ENCODE data around the gene MINDY1.
A peak's percentile ranks its signal among the peaks of the same experiment; 100 is the strongest.

MINDY1 gene

DNA sequence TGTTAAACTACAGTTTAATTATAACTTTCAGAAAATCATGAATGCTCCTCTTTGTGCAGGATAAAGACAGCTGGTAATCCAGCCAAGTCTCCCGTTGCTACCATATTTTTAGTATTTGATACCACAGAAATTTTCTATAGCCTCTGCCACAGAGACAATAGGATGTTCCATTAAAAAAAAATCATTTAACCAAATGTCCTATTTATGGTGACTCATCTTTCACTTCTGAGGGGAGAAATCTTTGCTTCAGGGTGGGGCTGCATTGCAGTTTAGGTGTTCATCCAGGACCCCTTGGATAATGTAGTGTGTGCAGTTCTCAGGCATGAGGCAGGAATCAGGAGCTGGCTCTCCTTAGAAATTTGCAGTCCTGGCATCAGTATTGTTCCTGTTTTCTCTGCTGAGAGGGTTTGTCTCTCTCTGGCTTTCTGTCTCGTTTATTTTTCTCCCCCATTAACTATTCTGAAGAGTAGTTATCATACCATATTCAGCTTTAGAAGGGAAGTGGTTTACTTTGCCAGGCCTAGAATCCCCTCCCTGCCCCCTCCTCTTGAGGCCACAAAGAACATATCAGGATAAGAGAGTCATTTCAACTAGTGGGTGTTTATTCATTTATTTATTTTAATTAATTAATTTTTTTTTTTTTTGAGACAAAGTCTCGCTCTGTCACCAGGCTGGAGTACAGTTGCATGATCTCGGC is 4.6 kb upstream of the MINDY1 start:
- DNase-seq: no peak

DNA sequence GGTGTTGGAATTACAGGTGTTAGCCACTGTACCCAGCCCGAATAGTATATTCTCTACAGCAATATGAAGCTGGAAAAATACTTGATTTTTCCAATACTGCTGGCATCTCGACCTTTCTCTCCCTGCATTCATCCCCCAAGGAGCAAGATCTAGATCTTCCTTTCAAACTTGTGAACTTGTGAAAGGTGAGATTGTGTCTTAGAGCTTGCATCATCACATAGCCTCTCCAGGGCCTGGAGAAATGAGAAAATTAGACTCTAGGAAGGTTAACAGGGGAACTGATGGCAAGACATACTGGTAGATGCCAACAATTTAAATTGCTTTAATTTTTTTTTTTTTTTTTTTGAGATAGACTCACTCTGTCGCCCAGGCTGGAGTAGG is 3.6 kb upstream of the MINDY1 start:
- DNase-seq: no peak

DNA sequence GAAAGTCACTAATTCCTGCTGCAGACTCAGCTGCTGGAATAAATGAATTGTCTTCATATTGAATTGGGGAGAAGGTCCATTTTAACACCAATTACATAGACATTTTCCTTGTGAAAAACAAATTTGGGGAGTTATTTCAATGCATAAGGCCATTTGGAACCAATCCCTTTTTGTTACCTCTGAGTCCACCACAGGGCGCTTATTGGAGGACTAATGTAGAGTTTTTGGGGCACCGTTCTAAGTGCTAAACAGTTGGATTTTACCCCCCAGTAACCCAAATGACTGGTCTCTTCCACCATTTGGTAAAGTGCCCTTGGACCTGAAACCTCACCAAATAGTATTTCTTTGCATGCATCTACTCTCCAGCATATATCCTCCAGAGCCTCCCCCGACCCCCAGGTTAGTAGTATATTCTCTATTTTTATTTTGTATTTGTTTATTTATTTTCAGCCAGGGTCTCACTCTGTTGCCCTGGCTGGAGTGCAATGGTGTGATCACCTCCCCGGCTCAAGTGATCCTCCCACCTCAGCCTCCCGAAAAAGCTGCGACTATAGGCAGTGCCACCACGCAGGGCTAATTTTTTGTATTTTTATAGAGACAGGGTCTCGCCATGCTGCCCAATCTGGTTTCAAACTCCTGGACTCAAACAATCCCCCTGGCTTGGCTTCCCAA is 3.1 kb upstream of the MINDY1 start:
- DNase-seq: no peak

DNA sequence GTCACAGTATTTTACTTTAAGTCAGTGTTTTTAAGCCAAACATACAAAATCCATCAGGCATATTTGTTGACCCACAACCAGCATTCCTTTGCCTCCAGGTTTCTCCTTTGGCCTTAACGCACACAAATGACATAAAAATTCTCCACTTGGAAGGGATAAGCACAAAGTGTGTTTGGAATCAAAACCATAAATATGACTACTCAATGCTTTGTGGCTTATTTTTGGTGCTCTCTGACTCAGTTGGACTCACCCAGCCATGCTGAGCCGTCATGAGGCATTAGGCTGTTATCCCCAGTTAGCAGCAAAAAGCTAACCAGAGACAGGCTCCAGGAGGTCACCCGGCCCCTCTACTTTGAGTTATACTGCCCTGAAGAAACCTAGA is 2.5 kb upstream of the MINDY1 start:
- DNase-seq: peak; percentile 24

DNA sequence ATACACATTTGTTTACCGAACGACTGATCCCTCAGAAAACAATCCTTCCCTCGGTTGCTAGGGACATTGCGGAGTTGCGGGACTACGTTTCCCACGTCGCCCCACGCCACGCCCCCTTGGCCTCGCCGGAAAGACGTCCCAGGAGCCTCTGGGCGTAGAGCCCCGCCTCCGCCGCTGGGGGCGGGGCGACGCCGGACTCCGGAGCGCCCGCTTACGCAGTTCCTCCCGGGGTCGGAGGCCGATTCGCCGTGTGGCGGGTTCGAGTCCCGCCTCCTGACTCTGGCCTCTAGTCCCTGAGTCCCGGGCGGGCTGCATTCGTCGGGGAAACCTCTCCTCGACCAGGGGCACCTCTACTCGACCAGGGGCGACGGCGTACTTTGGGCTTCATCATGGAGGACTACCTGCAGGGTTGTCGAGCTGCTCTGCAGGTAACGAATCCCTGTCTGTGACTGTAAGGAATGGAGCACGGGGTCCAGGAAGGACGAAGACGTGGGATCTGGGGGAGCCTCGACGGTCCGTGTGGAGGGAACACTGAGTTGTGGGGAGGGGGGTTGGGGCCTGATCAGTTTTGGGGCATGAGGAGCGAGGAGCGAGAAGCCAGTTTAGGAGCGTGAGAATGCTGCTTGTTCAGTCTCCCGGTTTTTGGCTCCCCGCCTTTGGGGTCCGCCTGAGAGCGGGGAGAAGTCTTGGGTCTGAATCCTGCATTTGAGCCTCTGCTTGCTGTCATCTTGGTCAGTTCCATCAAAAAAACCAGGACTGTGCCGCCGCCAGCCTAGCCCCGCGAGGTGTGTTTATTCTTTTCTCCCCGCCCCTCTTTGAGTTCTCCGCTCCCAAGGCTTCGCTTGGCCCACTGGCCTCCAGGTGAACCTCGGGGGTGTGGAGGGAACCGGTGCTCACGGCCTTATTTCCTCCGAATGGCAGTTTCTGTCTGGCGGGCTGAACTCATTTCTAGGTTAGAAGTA is 1.8 kb upstream of the MINDY1 start, which contains the start of gene PRUNE1:
PRUNE1 (plus strand) TSS at position 206 of the 962 bp plus-strand sequence; CDS start at position 390, 184 bp downstream.
- DNase-seq: peak; percentile 95

DNA sequence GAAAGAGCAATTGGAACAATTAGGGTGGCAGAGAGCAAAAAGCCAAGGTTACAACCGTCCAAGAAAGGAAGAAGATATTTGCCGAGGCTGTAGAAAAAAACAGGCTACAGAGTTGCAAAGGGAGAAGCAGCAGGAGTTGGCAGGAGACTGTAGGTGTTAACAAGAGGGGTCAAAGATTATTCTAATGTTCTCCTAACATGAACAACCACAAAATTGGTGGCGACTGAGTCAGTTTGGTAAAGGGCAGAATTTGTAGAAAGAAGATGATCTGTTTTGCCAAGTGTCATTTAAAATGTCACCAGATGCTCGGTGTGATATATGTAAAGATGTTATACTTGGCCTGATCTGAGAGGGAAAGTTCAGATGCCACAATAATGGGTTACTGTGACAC is 1.1 kb upstream of the MINDY1 start:
- no peak for DNase-seq

DNA sequence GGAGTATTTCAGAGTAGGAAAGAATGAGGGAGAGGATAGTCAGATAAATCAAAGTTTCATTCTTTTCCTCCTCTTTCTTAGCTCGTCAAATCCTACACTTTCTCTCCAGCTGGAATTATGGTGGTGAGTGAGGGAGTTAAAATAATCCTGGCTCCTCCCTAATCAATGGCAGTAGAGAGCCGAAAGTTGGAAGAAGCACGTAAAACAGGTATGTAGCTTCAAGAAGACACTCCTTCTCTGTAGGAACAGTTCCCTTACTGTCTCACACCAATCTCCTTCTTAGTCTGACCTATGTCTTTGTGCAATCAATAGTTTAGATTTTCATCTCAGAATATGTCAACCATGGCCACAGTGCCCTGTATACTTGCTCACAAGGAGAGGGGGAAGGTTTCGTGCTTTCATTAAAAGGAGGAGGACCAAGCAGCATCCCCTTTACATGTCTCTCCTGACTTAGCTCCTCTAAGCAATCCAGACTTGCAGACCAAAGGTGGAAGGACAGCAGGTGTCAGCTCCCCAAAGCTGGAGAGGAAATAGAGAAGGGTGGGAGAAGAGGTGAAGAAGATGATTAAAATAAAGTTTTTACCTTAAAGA is 878 bp downstream of the MINDY1 start:
- DNase-seq: no peak

DNA sequence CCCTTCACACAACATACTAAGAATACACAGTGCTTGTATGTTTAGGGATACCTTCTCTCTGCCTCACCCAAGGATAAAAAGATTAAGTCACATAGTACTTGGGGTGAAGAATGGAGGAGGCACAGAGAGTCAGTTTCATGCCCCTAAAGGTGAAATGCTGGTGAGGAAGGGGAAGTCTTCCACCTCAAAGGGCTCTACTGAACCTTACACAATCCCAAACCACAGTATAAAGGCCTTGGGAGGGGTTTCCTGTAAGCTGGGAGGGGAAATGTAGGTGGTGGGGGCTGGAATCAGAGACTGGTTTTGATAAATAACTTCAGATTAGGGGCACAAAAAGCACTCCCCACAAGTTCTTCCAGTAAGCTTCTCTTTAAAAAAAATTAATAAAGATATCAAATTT is 3.5 kb downstream of the MINDY1 start:
- no peak for DNase-seq

DNA sequence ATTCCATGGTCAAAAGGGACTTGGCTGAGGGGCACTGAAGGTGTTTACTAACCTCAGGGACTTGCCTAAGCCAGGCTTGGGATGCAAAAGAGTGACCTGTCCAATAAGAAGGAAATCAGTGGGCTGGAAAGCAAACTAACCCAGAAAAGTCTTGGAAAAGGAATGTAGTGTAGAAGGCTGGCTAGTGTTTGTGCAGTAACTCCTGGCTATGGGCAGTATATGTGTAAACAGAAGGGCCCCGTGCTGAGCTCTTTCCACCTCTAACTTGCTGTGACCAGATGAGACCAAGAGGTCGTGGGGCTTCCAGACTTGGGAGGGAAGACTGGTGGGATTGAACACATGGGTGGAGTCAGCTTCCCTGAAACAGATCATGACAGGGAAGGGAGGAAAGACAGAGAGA is 4.1 kb downstream of the MINDY1 start:
- DNase-seq: no peak

DNA sequence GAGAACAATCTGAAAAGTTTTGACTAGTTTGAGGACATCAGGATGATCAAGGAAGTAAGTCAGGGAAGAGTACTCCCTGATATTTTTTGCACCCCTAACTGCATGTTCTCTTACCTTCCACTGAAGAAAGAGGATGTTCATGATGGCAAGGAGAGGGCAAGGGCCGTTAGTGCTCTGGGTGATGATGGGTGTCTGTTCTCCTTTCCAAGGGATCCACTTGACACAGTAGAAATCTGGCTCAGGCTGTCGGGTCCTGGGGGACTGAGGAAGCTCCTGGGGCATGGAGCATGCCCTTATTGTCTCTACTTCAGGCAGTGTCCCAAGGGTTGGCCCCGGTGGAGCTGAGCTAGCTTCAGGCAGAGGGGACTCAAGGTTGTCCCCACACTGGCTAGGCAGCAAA is 4.7 kb downstream of the MINDY1 start:
- DNase-seq: no peak

DNA sequence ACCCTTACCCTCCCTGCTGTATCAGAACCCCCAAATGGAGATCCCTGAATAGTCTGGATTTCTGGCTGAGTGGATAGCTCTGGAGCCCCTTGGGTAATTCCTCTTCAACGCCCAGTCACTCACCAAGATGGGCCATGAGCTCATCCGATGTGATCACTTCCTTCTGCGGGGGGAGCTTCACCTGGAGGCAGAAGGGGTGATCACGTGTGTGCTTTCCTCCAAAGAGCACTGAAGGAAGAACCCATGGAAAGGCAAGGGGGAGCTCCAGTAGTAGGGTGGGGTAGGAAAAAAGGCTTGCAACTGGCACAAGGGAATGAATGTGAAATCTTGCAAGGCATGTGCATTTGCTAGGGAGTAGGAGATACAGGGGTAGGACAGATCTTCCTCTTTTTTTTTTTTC is 5.1 kb downstream of the MINDY1 start:
- DNase-seq: no peak

DNA sequence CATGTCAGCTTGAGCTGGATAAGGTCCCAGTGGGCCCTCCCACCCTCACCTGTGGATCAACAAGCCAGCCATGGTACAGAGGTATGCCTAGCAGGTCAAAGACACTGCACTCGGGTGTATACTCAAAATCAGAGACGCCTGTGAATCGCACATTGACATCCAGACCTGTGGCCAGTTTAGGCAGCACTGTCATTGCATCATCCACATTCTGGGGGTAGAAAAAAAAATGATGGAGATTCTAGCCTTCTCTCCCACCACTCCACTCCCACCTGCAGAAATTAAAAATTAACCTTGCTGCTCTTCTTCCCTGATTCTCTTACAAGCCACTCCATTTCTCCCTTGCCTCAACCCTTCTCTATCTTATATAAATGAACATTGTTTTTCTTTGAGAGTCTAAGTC is 6.3 kb downstream of the MINDY1 start:
- DNase-seq: no peak

DNA sequence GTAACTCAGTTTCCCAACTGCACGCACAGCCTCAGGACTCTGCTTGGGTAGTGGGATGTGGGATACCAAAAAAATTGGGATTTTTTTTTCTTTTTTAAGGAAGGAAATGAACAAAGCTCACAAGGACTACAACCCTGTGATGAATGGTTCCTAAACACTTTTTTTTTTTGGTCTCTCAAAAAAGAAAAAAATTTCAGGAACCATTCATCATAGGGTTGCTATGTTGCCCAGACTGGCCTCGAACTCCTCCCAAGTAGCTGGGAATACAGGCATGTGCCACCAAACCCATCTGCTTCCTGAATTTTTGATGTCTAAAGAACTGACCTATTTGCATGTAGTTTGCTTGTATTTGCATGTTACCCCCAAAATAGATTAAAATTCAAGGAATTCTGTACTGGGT is 6.8 kb downstream of the MINDY1 start:
- DNase-seq: no peak

DNA sequence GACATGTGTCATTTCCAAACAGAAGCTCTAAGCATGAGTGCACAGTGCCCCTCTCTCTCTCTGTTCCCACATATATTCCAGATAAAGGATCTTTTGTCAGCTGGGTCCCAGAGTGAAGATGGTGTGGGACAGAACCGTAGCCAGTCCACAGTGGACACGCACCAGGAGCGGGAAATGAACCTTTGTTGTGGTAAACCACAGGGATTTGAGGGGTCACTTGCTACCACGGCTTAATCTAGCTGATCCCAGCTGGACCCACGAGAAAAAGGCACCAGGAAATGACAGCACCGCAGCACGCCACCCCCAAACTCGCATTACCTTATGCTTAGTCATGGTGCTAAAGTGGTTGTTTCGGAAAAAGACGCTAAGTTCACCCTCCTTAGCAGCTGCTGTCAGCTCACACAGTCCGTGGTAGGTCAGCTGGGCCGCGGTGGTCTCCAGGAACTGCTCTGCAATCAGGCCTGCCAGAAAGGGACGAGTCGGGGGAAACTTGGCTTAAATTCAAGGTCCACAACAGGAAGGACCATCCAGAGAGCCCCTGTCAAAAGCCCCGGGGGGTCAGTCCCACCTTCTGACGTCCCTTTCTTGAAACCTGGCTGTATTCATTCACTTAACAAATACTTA is 7.5 kb downstream of the MINDY1 start:
- peak; percentile 35 for DNase-seq

DNA sequence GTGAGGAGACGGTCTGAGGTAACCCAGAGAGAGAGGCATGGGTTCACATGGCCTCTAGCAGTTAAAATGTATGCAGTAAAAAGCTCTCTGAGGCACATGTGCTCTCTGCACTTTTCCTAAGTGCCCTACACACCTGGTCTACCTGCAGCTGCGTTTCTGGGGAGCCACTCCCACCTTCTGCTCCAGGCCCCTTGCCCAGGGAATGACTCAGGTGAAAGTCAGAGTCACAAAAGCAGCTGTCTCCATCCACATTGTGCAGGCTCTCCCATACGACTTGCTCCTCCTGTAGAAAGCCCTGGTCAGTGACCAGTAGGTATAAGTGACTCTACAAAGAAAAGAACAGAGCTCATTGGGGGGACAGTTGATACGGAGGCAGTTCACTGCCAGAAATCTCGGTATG is 8.8 kb downstream of the MINDY1 start:
- DNase-seq: no peak

DNA sequence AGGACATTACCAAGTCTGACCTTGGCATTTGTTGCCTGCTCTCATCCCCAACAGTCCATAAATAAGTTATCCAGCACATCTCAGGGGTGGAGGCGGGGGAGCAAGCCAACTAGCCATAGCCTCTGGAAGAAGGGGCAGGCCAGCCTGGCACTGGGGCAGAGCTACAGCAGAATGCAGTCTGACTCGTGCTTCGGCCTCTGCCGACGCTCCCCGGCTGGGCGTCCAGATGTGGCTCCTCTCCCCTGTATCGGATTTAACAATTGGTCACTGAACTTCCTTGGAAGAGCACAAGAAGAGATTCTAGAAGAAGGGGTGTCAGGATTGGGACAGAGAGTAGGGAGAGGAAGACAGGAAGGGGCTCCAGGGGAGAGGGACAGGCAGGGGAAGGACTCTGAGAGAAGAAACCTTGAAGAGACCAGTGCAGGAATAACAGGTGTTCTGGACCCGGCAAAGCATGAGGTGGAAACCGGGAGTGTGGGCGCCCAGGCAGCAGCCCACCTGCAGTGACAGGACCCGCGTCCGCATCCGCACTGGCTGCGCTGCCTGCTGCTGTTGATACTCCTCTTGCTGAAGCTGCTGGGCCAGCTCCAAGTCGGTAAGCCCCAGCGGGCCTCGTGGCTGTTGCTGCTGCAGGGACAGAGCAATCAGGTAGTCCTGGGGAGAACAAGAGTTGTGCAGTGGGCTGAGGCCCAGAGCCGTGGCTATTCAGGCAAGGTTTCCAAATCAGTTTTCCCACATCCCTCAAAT is 9.4 kb downstream of the MINDY1 start:
- DNase-seq: no peak

DNA sequence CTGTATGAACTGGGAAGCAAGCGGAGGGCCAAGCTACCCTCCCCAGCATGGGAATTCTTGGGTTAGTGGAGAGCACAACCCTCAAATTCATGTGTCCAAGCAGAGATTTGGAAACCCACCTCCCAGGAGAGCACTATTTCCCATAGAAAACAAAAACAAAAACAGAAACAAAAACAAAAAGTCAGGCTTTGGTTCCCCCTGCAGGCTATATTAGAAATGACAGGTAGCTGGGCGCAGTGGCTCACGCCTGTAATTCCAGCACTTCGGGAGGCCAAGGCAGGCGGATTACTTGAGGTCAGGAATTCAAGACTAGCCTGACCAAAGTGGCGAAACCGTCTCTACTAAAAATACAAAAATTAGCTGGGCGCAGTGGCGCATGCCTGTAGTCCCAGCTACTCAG is 10.8 kb downstream of the MINDY1 start:
- DNase-seq: peak; percentile 41

DNA sequence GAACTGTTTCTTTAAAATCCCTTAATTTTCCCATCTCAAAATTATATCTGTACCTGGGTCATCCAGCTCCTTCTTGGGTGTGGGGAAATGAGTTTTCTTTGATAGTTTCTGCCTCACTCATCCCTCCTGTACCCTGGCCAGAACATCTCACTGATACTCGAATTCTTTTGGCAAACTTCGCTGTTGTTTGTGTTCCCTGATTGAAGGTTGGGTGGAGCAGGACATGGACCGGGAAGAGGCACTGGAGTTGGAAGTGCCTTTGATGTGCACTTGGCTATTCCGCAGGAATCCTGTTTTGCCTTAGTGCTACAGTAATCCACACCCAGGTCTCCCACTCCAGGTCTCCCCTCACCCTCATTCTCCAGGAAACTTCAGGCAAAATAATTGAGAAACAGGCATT is 11.2 kb downstream of the MINDY1 start:
- DNase-seq: no peak

DNA sequence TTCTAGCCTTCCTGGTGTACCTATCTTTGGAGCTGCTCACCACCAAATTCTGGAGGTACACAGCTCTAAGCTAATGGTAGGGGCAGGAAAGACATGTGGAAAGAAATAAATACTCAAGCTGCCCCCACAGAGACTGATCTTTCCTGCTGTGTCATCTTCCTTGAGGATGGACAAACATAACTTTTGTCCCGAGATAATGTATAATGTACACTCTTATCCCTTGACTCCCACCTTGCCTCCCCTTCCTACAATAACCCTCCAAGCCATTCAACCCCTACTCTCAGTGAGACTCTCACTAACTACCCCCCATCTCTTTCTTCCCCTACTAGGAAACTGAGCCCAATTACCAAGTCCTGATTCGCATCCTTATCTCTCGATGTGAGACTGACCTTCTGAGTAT is 12.5 kb downstream of the MINDY1 start:
- no peak for DNase-seq

DNA sequence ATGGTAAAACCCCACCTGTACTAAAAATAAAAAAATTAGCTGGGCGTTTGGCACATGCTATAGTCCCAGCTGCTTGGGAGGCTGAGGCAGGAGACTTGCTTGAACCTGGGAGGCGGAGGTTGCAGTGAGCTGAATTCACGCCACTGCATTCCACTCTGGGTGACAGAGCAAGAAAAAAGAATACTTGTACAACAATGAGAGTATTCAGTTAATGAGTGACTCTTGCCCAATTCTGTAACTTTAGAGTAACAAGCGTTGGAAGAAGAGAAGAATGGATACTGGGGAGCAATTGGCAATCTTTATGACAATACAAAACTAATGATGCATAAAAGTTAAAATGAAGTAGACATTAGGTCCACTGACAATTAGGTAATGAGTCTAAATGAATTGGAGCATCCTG is 14.1 kb downstream of the MINDY1 start:
- DNase-seq: no peak

DNA sequence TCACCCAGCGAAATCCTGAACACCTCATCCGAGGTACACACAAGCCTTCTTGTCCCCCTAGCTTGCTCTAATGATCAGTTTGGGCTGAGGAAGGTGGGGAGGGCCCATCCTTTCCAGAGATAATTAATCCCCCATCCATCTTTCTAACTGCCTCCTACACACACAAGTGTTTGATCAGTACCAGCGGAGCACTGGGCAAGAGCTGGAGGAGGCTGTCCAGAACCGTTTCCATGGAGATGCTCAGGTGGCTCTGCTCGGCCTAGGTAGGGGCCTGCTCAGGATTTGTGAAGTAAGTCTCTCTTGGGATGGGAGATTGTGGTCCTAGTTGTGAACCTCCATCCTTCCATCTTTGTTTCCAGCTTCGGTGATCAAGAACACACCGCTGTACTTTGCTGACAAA is 18.8 kb downstream of the MINDY1 start:
- DNase-seq: no peak

Data from fibroblast of skin of scalp (primary cell).